DND-41 (cell line): ENCODE measurements around the gene SCAPER.

ENCODE experiments used
- CTCF ChIP-seq: IDR thresholded peaks from 2 replicates; pipeline ENCODE4 v1.5.1; 2012; ENCODE audit warnings: borderline replicate concordance, low read length, moderate library complexity, mild to moderate bottlenecking; ENCODE audit not compliant: poor library complexity, severe bottlenecking; ENCODE audit errors: extremely low read depth
- EZH2 ChIP-seq: IDR thresholded peaks from 3 replicates; pipeline ENCODE4 v1.6.1; 2012; ENCODE audit warnings: borderline replicate concordance, low read depth, mild to moderate bottlenecking, moderate library complexity, low read length, inconsistent platforms; ENCODE audit not compliant: severe bottlenecking

GRCh38 chr15:76802411-76802810, 102.7 kb downstream of the SCAPER start:
- TF ChIP-seq CTCF (no peak), EZH2 (no peak)
